HG03571 (cell line): ENCODE results near the gene LBX1.
"Not testable (repeated sequence)": the region's sequence is repeated elsewhere in the genome, so short reads cannot be mapped to it uniquely, and the experiment has no call there.

Experiments used
- ATAC-seq: cut with Tn5 transposase; IDR thresholded peaks from one replicate; pipeline ENCODE4 v1.9.1; 2021; ENCODE audit not compliant: unreplicated experiment

LBX1 gene

DNA sequence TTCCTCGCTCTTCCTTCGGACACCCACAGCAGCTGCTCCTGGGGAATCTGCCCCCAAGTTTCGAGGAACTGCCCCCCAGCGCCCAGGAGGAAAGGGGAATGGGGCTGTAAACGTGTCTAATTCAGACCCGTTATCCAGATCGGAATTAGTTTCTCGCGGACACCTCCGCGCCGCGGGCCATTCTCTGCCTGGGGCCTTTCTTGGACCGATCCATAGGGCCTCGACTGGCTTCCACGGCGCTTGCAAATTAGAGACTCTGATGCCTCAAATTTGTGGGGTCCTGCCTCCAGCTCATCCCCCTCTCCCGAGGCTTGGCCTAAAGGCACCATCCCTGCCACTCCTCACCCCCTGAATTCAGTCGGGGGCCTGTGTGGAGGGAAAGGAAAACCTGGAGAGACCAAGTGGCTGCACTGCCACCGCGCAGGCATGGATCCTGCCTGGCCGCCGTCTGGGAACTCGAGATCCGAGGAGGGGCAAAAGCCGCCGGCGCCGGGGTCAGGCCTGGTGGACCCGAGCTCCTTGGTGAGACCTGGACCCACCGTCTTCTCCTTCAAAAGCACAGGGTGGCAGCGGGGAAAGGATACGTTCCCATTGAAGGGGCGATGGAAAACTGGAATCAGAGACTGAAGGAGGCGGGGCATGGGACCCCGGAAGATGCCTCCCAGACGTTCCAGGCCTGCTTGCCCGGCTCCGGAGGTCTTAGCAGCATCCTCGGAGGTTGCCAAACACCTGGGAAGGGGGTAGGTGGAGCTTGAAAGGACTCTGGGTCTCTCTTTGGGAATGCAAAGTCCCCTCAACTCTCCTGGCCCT, 13.7 kb downstream of the LBX1 start:
- no peak for ATAC-seq

DNA sequence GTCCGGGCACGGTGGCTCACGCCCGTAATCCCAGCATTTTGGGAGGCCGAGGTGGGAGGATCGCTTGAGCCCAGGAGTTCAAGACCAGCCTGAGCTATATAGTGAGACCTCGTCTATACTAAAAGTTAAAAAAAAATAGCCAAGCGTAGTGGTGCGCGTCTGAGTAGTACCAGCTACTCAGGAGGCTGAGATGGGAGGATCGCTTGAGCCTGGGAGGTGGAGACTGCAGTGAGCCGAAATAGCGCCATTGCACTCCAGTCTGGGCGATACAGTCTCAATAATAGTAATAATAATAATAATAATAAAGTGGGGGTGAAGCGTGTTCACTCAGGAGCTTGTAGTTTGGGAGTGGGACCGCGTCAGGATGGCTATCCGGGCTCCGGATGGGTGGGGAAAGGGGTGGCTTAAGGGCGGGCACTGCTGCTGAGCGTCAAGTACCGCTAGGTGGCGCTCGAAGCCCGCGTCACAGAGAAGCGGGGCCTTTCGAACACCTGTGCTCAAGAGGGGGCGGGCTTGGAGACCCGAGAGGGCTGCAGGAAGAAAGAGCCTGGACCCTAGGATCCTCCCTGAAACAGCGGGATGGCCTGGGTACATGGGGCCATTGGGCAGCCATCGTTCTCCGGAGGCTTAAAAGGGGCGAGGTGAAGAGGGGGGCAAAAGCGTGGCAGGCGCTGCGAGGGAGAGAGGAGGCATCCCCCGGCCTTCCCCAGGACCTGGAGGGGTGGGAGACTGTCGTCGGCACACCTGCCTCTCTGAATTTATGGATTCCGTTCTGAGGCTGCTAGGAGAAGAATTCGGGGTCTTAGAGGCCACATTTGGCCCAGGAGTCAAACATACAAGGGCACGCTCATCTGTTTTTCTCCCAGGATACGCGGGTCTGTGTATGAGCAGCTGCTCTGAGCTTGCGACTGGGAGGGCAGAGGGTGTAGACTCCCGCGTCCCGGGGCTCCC, 14.5 kb downstream of the LBX1 start:
- no peak for ATAC-seq

DNA sequence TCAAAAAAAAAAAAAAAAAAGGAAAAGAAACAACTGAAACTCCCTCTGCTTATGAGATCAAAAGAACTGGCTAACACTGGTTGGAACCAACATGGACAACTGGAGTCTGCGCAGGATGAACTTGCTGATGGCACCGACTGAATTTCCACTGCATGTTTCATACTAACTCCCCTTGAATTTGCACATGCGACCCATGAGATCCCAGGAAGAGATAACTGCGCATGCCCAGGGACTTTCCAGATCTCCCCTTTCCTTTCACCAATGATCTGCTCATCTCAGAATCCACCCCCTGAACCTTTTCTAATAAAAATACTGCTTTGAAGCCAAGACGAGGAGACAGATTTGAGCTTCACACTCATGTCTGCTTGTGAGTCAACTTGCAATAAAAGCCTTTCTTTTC, 20.7 kb downstream of the LBX1 start:
- ATAC-seq = no peak

DNA sequence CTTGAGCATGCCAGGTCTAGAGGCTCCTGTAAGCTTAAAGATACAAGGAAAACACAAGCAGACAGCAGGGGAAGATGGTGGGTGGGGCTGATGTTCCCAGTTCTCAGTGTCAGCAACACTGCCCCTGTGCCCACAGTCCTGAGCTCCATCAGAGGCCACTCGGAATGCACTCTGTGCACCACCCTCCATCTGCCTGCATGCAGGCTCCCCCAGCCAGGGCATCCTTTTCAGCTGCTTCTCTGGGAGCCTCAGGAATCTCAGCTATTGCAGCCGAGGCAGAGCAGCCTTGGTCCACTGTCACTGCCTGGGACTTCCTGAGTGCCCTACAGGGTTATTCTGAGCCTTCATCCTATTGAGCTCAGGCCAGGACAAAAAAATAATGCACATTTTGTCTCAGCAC, 22.2 kb downstream of the LBX1 start:
- ATAC-seq = no peak

DNA sequence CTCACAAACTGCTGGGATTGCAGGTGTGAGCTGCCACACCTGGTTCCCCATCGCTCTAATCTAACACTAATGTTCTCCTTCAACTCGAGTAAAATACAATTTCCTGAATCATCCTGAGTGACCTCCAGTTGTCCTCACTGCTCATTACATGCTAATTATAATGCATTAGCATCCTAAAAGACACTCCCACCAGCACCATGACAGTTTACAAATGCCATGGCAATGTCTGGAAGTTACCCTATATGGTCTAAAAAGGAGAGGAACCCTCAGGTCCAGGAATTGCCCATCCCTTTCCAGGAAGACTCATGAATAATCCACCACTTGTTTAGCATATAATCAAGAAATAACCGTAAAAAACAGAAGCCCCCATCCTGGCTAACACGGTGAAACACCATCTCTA, 26.6 kb downstream of the LBX1 start:
- ATAC-seq = not testable (repeated sequence)

DNA sequence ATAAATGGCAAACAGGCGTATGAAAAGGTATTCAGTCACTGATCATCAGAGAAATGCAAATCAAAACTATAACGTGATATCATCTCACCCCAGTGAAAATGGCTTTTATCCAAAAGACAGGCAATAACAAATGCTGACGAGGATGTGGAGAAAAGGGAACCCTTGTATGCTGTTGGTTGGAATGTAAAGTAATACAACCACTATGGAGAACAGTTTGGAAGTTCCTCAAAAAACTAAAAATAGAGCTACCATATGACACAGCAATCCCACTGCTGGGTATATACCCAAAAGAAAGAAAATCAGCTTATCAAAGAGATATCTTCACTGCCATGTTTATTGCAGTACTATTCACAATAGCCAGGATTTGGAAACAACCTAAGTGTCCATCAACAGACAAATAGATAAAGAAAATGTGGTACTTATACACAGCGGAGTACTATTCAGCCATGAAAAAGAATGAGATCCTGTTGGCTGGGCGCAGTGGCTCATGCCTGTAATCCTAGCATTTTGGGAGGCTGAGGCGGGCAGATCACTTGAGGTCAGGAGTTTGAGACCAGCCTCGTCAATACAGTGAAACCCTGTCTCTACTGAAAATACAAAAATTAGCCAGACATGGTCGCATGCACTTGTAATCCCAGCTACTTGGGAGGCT, 30.8 kb downstream of the LBX1 start:
- not testable (repeated sequence) for ATAC-seq

DNA sequence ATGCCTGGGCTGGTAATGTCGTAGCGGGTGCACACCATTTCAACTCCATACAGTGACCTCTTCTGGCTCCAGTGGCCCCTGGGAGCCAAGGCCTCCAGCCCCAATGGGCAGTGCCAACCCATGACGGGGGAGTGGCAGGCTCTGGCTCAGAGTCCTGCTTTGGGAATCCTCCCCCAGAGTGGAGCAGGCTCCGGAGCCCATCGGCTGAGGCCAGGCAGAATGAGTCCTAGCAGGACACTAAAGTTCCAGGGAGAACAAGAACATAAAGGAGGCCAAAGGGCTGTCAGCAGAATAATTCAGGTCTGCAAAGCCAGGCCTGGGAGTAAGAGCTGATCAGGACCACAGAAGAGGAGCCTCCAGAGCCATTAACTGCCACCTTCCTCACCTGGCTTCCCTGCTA, 33.3 kb downstream of the LBX1 start:
- ATAC-seq = no peak

DNA sequence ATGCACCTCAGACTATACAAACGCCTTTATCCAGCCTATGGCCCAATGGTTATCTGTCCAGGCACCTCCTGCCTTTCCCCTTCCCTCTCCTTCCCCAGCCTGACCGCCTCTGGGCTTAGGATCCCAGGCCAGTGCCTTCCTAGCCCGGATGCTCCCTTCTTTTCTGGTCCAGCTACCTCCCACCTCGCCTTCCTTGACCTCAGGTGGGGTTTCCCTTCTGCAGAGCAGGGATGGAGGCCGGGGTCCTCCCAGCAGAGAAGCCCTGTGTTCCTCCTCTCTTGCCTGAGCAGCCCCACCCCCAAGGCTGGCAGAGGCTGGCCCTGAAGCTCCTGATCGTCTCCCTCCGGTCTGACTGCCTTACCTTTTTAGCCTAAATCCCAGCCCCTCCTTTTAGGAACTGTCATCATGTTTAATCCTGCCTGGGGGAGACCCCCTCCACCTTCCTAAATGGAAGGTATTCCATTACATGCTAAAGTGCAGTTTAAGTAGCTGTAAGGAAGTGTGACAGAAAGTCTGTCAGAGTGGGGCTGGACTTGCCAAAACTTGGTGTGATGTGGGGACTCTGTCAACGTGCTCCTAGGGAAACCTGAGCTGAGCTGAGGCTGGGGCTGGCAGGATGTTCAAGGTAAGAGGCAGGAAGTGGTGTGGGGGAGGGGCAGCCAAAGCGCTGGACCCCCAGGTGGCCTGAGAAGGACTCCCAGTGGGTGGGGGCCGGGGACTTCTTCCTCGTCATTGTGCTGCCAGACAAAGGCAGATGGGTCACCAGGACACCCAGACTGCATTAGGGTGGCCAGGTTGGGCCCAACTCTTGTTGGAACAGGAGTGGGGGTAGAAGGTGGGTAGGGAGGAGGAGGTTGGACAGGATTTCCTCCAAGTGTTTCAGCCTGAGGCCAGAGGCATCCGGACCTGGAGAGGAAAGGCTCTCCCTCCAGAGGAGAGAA, 39.5 kb downstream of the LBX1 start:
- no peak for ATAC-seq

DNA sequence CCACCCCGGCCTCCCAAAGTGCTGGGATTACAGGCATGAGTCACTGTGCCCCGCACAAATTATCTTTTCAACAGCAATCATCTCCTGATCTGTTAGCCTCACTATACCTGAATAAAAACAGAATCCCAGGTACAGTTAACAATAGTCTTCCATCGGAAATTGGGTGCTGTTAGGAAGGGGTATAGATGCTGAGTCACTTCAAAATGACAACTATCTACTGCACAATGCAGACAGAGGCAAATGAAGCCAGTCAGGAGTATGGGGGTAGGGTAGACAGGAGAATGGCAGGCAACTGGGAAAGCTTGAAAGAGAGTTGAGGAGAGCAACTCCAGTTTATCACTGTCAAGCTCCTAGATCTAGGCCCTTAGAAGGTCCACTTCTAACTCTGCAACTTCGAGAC, 40.3 kb downstream of the LBX1 start:
- ATAC-seq = no peak

DNA sequence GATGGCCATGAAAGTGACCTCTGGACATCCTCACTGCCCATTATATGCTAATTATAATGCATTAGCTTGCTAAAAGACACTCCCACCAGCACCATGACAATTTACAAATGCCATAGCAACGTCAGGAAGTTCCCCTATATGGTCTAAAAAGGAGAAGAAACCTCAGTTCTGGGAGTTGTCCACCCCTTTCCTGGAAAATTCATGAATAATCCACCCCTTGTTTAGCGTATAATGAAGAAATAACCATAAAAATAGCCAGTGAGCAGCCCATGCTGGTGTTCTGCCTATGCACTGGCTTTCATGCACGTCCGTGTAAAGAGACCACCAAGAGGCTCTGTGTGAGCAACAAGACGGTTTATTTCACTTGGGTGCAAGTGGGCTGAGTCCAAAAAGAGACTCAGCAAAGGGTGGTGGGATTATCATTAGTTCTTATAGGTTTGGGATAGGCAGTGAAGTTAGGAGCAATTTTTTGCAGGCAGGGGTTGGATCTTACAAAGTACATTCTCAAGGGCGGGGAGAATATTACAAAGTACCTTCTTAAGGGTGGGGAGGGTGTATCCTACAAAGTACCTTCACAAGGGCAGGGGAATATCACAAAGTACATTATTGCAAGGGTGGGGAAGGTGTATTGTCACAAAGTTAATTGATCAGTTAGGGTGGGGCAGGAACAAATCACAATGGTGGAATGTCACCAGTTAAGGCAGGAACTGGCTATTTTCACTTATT, 45.6 kb downstream of the LBX1 start:
- ATAC-seq = no peak

DNA sequence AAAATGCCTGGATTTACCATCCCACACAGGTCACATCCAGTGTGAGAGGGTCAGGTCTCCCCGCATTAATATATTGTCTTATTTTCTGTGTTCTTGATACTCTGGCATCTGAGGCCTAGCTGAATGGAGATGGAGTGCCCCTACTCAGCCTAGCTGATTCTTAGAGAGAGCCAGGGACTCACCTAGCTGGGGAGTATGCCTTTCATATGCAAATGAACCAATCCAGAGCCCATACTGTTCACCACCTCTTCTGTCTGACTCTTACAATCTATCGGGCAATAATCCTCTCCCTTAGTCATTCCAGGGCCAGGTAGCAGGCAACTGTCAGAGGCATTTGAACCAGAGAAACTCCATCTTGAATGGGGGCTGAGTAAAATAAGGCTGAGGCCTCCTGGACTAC, 46.3 kb downstream of the LBX1 start:
- ATAC-seq = no peak
